Measurements from ENCODE around the gene MYO9A. TPM values are rescaled to one million over a fixed set of nuclear protein-coding genes. Genes with fewer than 3 reads are reported as not detected.
"Not testable (repeated sequence)": the region's sequence is repeated elsewhere in the genome, so short reads cannot be mapped to it uniquely, and the experiment has no call there.

The MYO9A gene
- total RNA-seq, 3 donors from 2014 or later: 64.2 to 128 (median 86.5) TPM

DNA sequence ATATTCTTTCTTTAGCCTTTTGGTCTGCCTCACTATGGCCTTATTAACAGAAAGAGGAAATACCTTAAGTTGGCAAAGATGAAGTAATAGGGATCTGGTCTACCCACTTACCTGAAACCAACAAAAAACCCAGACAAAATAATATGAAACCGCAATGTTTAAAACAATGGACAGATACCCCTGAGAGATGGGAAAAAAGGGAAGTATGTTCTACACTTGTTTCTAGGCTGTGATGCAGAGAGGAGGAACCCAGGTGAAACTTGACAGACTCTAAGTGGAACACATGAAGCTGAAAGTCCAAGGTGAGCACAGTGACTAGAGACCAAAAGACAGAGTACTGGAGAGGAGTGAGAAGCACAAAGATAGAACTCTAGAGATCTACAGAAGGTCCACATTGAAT is 229.2 kb downstream of the MYO9A start:
- H3K36me3 ChIP-seq: no peaks in the 10 kb centered on the region
- TF ChIP-seq POLR2AphosphoS5 (IDR thresholded peaks at IDR 0.05) (no peak), POLR2A (IDR thresholded peaks at IDR 0.05) (no peak)
- TF ChIP-seq, protein P1, sequence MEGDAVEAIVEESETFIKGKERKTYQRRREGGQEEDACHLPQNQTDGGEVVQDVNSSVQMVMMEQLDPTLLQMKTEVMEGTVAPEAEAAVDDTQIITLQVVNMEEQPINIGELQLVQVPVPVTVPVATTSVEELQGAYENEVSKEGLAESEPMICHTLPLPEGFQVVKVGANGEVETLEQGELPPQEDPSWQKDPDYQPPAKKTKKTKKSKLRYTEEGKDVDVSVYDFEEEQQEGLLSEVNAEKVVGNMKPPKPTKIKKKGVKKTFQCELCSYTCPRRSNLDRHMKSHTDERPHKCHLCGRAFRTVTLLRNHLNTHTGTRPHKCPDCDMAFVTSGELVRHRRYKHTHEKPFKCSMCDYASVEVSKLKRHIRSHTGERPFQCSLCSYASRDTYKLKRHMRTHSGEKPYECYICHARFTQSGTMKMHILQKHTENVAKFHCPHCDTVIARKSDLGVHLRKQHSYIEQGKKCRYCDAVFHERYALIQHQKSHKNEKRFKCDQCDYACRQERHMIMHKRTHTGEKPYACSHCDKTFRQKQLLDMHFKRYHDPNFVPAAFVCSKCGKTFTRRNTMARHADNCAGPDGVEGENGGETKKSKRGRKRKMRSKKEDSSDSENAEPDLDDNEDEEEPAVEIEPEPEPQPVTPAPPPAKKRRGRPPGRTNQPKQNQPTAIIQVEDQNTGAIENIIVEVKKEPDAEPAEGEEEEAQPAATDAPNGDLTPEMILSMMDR (IDR thresholded peaks at IDR 0.05): no peak
- H3K27me3 ChIP-seq: no peaks in the 10 kb centered on the region
- no peaks in the 10 kb centered on the region for H3K9me3 ChIP-seq
- H3K4me1 ChIP-seq: no peaks in the 10 kb centered on the region
- H3K27ac ChIP-seq: no peak overlapping the region
- no peak overlapping the region for H3K4me3 ChIP-seq
- no peak for DNase-seq (ENCODE audit: low spot score in 2 of 2)
- intact Hi-C loops (cut with DNase I; ENCODE audit: low total_unique reads): no loop called here

DNA sequence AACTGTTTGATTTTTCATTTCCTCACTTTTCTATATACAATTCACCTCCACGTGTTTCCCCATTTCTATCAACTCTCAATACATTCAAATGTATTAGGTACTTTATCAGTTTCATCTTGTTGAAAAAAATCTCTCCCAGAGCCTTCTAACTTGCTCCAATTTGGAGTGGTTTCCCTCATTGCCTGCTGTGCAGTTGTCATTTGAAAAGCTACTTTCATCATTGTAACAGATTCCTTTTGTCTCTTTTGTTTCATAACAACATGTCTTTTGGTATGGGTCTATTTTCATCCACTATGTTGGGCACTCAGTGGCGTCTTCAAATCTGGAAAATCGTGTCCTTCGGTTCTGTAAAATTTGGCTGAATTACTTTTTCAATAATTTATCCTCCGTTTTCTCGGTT is 232.6 kb downstream of the MYO9A start:
- DNase-seq (ENCODE audit: low spot score in 2 of 2): no peak
- peaks cover 6% of the 10 kb centered on the region for H3K36me3 ChIP-seq
- no peaks in the 10 kb centered on the region for H3K27me3 ChIP-seq
- no peaks in the 10 kb centered on the region for H3K4me1 ChIP-seq
- intact Hi-C loops (cut with DNase I; ENCODE audit: low total_unique reads): no loop called here
- no peak overlapping the region for H3K27ac ChIP-seq
- H3K4me3 ChIP-seq: no peak overlapping the region
- H3K9me3 ChIP-seq: no peaks in the 10 kb centered on the region
- TF ChIP-seq, protein P1 (IDR thresholded peaks at IDR 0.05): no peak
- TF ChIP-seq POLR2AphosphoS5 (IDR thresholded peaks at IDR 0.05) (no peak), POLR2A (IDR thresholded peaks at IDR 0.05) (no peak)

DNA sequence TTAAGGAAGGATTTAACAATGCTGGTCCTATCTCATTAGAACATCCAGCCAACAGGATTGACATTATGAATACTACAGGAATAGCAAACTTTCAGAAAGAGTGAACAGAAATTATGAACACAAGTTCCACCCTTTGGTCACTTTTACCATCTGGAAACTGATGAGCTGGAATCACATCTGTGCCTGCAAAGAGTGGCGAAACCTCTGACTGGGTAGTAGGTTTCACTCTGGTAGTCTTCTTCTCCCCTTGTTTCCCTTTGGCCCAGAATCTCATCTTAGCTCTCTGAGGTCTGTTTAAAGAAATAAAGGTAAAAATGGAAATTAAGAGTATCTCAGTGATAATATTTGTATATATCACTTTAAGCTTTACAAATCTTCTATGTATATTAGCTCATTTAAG is 234.5 kb downstream of the MYO9A start:
- H3K36me3 ChIP-seq: peaks cover 8% of the 10 kb centered on the region
- no peaks in the 10 kb centered on the region for H3K27me3 ChIP-seq
- intact Hi-C loops (cut with DNase I; ENCODE audit: low total_unique reads): loop anchor here (5.0 kb wide), 1 partner anchor 269 kb away; no protein-coding TSS in a partner anchor
- no peak overlapping the region for H3K4me3 ChIP-seq
- DNase-seq (ENCODE audit: low spot score in 2 of 2): no peak
- TF ChIP-seq POLR2A (IDR thresholded peaks at IDR 0.05) (no peak), POLR2AphosphoS5 (IDR thresholded peaks at IDR 0.05) (no peak)
- TF ChIP-seq, protein P1 (IDR thresholded peaks at IDR 0.05): no peak
- H3K9me3 ChIP-seq: no peaks in the 10 kb centered on the region
- no peaks in the 10 kb centered on the region for H3K4me1 ChIP-seq
- no peak overlapping the region for H3K27ac ChIP-seq

DNA sequence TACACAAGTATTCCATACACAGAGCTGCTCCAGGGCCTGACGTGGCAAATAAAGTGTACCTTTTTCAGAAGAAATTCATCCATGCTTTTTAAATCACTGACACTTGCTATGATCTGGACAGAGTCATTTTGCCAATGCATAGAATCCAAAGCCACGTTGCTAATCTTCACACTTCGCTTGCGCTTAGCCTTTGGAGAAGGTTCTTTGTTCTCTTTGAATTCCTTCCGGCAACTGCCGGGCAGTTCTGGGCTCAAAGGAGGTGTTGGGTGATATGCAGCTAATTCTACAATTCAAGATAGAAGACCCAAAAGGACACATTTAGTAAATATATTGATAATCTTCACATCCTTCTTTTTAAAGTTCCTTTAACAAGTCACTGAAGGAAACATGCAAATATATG is 237.7 kb downstream of the MYO9A start:
- no peak for DNase-seq (ENCODE audit: low spot score in 2 of 2)
- peaks cover 8% of the 10 kb centered on the region for H3K36me3 ChIP-seq
- no peak overlapping the region for H3K4me3 ChIP-seq
- TF ChIP-seq, protein P1 (IDR thresholded peaks at IDR 0.05): no peak
- no peak for TF ChIP-seq POLR2A (IDR thresholded peaks at IDR 0.05)
- TF ChIP-seq POLR2AphosphoS5 (IDR thresholded peaks at IDR 0.05): no peak
- intact Hi-C loops (cut with DNase I; ENCODE audit: low total_unique reads): loop anchor here (5.0 kb wide), 1 partner anchor 272 kb away; no protein-coding TSS in a partner anchor
- no peaks in the 10 kb centered on the region for H3K9me3 ChIP-seq
- no peaks in the 10 kb centered on the region for H3K4me1 ChIP-seq
- no peak overlapping the region for H3K27ac ChIP-seq
- no peaks in the 10 kb centered on the region for H3K27me3 ChIP-seq

DNA sequence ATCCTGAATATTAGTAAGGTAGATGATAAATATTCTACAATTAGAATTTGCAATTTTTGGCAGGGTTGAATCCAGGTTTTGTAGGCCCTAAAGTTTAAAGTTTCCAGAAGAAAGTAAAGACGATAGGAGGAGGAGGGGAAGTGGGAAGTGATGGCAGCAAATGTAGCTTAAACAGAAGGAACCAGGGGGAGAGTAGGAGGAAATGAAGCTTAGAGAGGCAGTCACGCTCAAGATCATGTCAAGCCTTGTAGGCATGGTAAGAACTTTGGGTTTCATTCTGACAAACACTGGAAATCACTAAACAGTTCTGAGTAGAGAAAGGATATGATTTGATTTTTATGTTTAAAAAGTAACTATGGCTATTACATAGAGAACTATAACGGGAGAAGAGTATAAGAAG is 243.7 kb downstream of the MYO9A start:
- Histone ChIP-seq H3K27me3 (no peaks in the 10 kb centered on the region), H3K27ac (no peak overlapping the region), H3K36me3 (no peaks in the 10 kb centered on the region), H3K9me3 (no peaks in the 10 kb centered on the region), H3K4me3 (no peak overlapping the region), H3K4me1 (no peaks in the 10 kb centered on the region)
- DNase-seq (ENCODE audit: low spot score in 2 of 2): no peak
- intact Hi-C loops (cut with DNase I; ENCODE audit: low total_unique reads): no loop called here
- TF ChIP-seq POLR2A (IDR thresholded peaks at IDR 0.05): no peak
- TF ChIP-seq POLR2AphosphoS5 (IDR thresholded peaks at IDR 0.05): no peak
- TF ChIP-seq, protein P1 (IDR thresholded peaks at IDR 0.05): no peak

DNA sequence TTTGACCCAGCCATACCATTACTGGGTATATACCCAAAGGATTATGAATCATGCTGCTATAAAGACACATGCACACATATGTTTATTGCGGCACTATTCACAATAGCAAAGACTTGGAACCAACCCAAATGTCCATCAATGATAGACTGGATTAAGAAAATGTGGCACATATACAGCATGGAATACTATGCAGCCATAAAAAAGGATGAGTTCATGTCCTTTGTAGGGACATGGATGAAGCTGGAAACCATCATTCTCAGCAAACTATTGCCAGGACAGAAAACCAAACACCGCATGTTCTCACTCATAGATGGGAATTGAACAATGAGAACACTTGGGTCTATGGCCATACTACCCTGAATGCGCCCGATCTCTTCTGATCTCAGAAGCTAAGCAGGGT is 259.7 kb downstream of the MYO9A start:
- intact Hi-C loops (cut with DNase I; ENCODE audit: low total_unique reads); H3K4me3 ChIP-seq; DNase-seq (ENCODE audit: low spot score in 2 of 2); H3K4me1 ChIP-seq; H3K27ac ChIP-seq; H3K36me3 ChIP-seq; H3K27me3 ChIP-seq; H3K9me3 ChIP-seq: not testable (repeated sequence)

Data from breast epithelium (tissue), 4 donors.